Measurements from ENCODE around the gene RBBP6.
A peak's percentile ranks its signal among the peaks of the same experiment; 100 is the strongest.
"Not testable (repeated sequence)": the region's sequence is repeated elsewhere in the genome, so short reads cannot be mapped to it uniquely, and the experiment has no call there.

Gene RBBP6

DNA sequence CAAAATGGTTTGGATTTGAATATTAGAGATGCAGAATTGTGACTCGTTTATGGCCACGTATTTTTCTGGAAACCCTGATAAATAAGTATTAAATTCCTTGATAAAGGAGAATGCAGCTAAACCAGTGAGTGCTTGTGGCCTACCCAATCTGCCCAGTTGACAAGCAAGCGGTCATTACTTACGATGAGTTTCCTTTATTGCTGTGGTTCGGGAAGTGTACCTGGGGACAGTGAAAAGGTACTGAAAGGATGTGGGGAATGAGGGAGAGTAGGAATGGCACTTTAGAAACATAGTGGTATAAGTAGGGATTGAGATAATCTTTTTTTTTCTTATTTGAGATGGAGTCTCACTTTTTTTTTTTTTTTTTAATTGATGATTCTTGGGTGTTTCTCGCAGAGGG is 33.8 kb downstream of the RBBP6 start:
- DNase-seq = no peak

DNA sequence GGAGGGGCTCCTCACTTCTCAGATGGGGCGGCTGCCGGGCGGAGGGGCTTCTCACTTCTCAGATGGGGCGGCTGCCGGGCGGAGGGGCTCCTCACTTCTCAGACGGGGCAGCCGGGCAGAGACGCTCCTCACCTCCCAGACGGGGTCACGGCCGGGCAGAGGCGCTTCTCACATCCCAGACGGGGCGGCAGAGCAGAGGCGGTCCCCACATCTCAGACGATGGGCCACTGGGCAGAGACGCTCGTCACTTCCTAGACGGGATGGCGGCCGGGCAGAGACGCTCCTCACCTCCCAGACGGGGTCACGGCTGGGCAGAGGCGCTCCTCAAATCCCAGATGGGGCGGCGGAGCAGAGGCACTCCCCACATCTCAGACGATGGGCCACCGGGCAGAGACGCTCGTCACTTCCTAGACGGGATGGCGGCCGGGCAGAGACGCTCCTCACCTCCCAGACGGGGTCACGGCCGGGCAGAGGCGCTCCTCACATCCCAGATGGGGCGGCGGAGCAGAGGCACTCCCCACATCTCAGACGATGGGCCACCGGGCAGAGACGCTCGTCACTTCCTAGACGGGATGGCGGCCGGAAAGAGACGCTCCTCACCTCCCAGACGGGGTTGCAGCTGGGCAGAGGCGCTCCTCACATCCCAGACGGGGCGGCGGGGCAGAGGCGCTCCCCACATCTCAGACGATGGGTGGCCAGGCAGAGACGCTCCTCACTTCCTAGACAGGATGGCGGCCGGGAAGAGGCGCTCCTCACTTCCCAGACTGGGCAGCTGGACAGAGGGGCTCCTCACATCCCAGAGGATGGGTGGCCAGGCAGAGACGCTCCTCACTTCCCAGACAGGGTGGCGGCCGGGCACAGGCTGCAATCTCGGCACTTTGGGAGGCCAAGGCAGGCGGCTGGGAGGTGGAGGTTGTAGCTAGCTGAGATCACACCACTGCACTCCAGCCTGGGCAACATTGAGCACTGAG is 35.4 kb downstream of the RBBP6 start:
- DNase-seq = not testable (repeated sequence)

DNA sequence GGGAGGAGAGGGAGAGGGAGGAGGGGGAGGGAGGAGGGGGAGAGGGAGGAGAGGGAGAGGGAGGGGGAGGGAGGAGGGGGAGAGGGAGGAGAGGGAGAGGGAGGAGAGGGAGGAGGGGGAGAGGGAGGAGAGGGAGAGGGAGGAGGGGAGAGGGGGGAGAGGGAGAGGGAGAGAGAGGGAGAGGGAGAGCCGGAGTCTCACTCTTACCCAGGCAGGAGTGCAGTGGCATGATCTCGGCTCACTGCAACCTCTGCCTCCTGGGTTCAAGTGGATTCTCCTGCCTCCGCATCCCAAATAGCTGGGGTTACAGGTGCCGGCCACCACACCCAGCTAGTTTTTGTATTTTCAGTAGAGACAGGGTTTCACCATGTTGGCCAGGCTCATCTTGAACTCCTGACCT is 36.4 kb downstream of the RBBP6 start:
- not testable (repeated sequence) for DNase-seq

DNA sequence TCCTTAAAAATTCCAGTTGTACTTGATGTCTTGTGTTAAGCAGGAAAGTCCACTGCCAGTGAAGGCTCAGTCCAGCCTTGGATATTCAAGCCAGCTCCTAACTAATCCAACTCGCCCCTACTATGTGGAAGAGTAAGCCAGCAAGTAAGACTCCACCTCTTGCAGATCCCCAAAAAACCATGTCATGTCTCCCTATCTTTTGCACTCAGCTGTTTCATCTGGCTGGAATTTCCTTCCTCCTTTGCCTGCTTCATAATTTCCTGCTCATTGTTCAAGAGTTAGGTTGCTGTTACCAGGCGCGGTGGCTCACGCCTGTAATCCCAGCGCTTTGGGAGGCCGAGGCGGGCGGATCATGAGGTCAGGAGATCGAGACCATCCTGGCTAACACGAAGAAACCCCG is 37.8 kb downstream of the RBBP6 start:
- DNase-seq = no peak

DNA sequence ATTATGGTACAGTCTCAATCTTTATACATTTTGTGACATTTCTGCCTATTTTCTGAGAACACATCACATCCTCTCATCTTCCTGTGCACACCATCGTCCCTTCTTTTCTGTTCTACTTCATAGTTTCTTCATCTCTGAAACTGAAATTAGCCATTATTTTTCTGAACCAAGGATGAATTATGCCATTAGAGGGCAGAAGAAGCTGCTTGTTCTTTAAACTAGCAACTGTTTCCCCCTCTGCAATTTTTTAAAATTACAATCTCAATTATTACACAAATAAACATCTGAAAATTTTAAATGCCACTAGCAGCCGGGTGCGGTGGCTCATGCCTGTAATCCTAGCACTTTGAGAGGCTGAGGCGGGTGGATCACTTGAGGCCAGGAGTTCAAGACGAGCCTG is 41.3 kb downstream of the RBBP6 start:
- DNase-seq = no peak

DNA sequence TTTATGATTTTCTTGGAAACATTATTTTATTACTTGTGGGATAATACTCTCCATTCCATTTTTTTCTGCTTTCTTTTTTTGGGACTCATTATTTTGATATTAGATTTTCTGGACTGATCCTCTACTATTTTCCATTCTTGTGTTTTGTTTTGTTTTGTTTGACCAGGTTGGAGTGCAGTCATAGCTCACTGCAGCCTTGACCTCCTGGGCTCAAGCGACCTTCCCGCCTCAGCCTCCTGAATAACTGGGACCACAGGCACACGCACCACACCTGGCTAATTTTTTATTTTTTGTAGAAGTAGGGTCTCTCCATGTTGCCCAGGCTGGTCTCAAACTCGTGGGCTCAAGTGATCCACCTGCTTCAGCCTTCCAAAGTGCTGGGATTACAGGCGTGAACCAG is 44.1 kb downstream of the RBBP6 start:
- DNase-seq = no peak

DNA sequence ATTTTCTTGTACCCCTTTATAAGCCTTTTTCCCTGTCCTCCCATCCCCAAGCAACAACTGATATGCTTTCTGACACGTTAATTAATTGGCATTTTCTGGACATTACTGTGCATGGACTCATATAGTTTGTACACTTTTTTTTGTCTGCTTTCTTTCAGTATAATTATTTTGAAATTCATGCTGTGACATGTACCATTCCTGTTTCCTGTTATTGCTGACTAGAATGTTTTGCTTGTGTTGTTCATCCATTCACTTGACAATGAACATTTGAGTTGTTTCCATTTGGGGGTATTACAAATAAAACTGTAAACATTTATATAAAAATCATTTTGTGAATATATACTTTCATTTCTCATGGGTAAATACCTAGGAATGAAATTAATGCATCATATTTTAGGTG is 50.6 kb downstream of the RBBP6 start:
- DNase-seq = no peak

DNA sequence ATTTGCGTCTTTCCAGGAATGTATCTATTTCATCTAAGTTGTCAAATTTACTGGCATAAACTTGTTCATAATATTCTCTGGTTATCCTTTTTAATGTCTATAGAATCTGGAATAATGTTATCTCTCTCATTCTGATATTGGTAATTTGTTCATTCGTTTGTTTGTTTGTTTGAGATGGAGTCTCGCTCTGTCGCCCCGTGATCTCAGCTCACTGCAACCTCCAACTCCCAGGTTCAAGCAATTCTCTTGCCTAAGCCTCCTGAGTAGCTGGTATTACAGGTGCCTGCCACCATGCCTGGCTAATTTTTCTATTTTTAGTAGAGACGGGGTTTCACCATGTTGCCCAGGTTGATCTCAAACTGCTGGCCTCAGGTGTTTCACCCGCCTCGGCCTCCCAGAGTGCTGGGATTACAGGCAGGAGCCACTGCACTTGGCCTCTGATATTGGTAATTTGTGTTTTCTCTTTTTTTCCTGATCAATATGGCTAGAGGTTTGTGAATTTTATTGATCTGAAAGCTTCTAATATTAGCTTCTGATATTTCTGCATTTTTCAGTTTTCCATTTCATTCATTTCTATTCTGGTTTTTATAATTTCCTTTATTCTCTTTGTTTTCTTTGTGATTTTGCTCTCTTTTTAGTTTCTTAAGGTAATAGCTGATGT is 59.5 kb downstream of the RBBP6 start:
- no peak for DNase-seq

DNA sequence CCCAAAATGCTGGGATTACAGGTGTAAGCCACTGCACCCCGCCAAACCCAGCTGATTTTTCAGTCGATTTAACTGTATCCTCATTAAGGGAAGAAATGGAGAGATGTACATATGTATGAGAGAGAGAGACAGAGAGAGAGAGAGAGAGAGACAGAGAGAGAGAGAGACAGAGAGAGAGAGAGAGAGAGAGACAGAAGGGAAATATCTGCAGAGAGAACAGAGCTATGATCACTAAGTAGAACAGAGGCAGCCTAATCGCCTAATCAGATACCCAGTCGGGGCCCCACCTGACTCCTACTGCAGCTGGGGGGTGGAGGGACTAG is 70.0 kb downstream of the RBBP6 start:
- DNase-seq = no peak

DNA sequence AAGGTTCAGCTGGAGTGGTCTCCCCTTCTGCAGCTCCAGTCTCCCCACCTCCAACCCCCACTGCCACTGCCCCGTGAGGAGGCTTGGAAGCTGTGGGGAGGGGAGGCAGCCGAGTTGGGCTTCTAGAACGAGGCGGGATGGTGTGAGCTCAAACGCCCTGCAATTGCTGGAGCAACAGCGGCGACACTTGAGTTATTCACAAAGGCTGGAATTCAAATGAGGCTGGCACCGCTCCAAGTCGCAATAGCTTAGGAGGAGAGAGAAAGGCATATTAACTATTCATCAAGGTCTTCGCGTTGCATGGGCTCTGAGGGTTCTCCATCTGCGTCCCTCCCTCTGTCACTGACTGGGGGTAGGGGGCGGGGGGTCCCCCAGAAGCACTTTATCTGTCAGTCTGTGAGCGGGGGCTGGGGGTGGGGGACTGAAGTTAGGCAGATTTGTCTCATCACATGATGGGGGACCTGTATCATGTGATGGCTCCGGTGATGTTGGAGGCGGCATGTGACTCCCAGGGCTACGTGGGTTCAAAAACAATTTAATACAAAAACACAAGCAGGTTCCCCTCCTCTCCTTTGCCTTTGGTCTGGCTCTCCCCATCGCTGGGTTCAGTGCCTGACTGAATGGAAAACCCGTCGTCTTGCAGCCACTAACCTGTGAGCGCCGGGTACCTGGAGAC is 70.5 kb downstream of the RBBP6 start:
- peak; percentile 89 for DNase-seq

DNA sequence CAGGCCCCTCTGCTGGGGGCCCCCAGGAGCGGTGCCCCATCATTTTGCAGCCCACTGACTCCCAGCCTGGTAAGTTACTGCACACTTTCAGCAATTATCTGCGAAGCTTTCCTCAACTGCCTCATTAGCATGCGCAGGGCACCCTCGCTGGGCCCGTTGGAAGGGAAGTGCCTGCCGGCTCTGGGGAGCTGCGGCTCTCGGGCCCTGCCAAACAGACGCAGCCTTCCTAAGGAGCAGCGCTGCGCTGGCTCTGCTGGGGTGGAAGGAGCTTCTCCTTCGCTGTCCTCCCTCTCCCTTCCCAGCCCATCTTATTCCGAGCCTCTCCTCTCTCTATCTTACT is 71.0 kb downstream of the RBBP6 start:
- peak; percentile 69 for DNase-seq

DNA sequence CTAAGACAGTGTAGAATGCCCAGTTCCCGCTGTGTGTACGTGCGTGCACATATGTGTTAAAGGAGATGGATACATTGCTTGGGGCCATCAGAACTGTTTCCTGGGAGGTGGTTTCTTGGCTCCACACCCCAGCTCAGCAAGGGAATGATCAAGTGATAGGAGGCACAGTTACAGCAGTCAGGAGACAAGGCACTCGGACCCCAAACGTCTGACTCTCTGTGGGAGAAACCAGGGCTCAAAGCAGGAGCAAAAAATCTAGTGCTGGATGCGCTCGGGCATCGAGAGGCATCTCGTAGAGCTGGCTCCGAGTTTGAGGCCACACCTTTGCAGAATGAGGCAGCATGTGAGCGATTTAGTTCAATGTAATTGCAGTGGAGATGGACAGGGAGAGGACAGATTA is 71.9 kb downstream of the RBBP6 start:
- DNase-seq = no peak

DNA sequence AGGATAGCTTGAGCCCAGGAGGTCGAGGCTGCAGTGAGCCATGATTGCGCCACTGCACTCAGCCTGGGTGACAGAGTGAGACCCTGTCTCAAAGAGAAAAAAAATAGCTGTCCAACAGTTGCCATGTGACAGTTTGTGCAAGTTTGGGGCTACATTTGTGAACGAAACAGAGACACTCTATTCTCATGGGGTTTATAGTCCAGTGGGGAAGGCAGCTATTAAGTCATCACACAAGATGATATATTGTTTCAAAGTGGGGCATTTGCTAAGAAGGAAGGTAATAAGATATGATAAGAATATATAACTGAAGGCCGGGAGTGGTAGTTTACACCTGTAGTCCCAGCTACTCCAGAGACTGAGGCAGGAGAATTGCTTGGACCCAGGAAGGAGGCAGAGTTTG is 73.3 kb downstream of the RBBP6 start:
- no peak for DNase-seq

DNA sequence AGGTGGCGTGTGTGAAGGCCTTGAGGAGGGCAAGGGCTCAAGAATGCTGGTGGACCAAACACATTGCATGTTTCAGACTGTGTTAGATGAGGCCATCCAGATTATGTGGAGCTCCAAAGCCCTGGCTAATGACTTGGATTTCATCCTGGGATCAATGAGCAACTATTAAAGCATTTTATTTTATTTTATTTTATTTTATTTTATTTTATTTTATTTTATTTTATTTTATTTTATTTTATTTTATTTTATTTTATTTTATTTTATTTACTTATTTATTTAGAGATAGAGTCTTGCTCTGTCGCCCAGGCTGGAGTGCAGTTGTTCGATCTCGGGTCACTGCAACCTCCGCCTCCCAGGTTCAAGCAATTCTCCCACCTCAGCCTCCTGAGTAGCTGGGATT is 73.9 kb downstream of the RBBP6 start:
- DNase-seq = not testable (repeated sequence)

DNA sequence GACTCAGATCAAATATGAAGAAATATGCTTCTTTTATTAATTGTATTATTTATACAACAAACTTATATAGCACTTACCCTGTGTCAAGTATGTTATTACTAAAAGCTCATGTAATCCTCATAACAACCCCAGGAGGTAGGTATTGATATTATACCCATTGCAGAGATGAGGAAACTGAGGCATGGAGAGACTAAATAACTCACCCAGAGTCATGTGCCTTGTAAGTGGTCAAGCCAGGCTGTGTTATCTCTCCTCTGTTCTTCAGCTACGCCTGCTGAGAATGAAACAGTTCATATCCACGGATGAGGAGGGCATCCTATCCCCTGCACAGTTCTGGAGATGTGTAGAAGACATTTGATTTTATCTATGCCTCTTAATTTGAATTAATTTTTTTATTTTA is 78.1 kb downstream of the RBBP6 start:
- no peak for DNase-seq

Data from NCI-H69 (cell line).